CD4-positive, alpha-beta T cell (primary cell): ENCODE data around the gene SMDT1. TPM values are rescaled to one million over a fixed set of nuclear protein-coding genes. Genes with fewer than 3 reads are reported as not detected.

ENCODE experiments used
- ATAC-seq: fragments of 200-7000 bp; cut with Tn5 transposase; one replicate; pipeline ENCODE4 v1.10.0; 2022; ENCODE audit warnings: mild to moderate bottlenecking; ENCODE audit not compliant: poor library complexity
- CTCF ChIA-PET: fragments of 350-600 bp; sonication (Branson Sonifier 250); formaldehyde crosslinking; loops from one replicate; lab custom pipeline; 2021; ENCODE audit warnings: antibody characterized with exemption, inconsistent platforms; lab: Charles Lee
- POLR2A ChIA-PET: fragments of 350-600 bp; sonication (Branson Sonifier 250); formaldehyde crosslinking; loops from one replicate; lab custom pipeline; 2021; ENCODE audit warnings: antibody characterized with exemption, inconsistent platforms; lab: Charles Lee
- DNase-seq, 14 experiments: peaks; one replicate each; pipeline ENCODE4 v3.0.0-alpha.2; 2013 to 2020; ENCODE audit warnings: mixed read lengths in 2 of 14
- H3K27ac ChIP-seq, 2 donors: one replicate each; pipeline versions ENCODE4 v1.5.1 to v1.7.0; 2013; ENCODE audit warnings: low read length in 2 of 2, low read depth in 1 of 2, mild to moderate bottlenecking in 1 of 2
- H3K27me3 ChIP-seq, 2 experiments: 1 replicate in 1 of 2; 2 replicates in 1 of 2; pipeline versions ENCODE4 v1.6.1 to v1.7.0; 2013; ENCODE audit warnings: low read length in 2 of 2, control low read depth in 1 of 2, mild to moderate bottlenecking in 1 of 2, moderate library complexity in 1 of 2; ENCODE audit not compliant: insufficient read depth in 2 of 2, control insufficient read depth in 1 of 2
- H3K36me3 ChIP-seq: one replicate; pipeline ENCODE4 v1.6.1; 2013; ENCODE audit warnings: low read length, control low read depth; ENCODE audit not compliant: insufficient read depth
- H3K4me1 ChIP-seq: one replicate; pipeline ENCODE4 v1.6.1; 2013; ENCODE audit warnings: low read length, control low read depth; ENCODE audit not compliant: insufficient read depth
- H3K4me3 ChIP-seq: one replicate; pipeline ENCODE4 v1.5.1; 2013; ENCODE audit warnings: mild to moderate bottlenecking, low read length, moderate library complexity
- H3K9me3 ChIP-seq, 2 experiments: 1 replicate in 1 of 2; 2 replicates in 1 of 2; pipeline versions ENCODE4 v1.6.1 to v1.7.0; 2013; ENCODE audit warnings: low read length in 2 of 2, mild to moderate bottlenecking in 2 of 2, control low read depth in 1 of 2, moderate library complexity in 1 of 2; ENCODE audit not compliant: control insufficient read depth in 1 of 2, insufficient read depth in 1 of 2
- H3K27ac Mint-ChIP-seq: one replicate; pipeline ENCODE4 v1.8.0; 2020; ENCODE audit warnings: mixed read lengths
- H3K27me3 Mint-ChIP-seq: one replicate; pipeline ENCODE4 v1.8.0; 2021; ENCODE audit warnings: mixed read lengths
- H3K36me3 Mint-ChIP-seq: one replicate; pipeline ENCODE4 v1.8.0; 2021; ENCODE audit warnings: low read depth, mixed read lengths
- H3K4me1 Mint-ChIP-seq: one replicate; pipeline ENCODE4 v1.8.0; 2021; ENCODE audit warnings: low read depth, mixed read lengths
- H3K4me3 Mint-ChIP-seq: one replicate; pipeline ENCODE4 v1.8.0; 2020; ENCODE audit warnings: mild to moderate bottlenecking, mixed read lengths
- H3K9me3 Mint-ChIP-seq: one replicate; pipeline ENCODE4 v1.8.0; 2020; ENCODE audit warnings: mixed read lengths
- CTCF ChIP-seq: fragments of 200-600 bp; IDR thresholded peaks from one replicate; pipeline ENCODE4 v1.8.0; 2022; ENCODE audit warnings: antibody characterized with exemption, mild to moderate bottlenecking
- intact Hi-C, 2 experiments: fragments of 100-400 bp; cut with DNase I in 1 of 2; cut with micrococcal nuclease in 1 of 2; formaldehyde crosslinking; loops; one replicate each; pipeline versions ENCODE4 v1.15.1 to v1.9.0; 2023 to 2025; cut with DNase I, micrococcal nuclease
- total RNA-seq, 174 experiments: library from RNA in 2 of 174; stranded (reverse) in 2 of 174; gene quantifications; one replicate each; pipeline ENCODE4 v1.2.3 and lab custom pipeline; 2021 to 2026

The SMDT1 gene
- total RNA-seq, 2 experiments from 2014 or later = 84.7 to 86.4 TPM

GRCh38 chr22:42072606-42073330 is 6.7 kb upstream of the SMDT1 start:
- H3K9me3 Mint-ChIP-seq = no peaks in the 10 kb centered on the region
- ATAC-seq (no peak), DNase-seq (no peak)
- H3K4me1 ChIP-seq = peaks cover 55% of the 10 kb centered on the region
- no peak overlapping the region for H3K27ac Mint-ChIP-seq
- peaks cover 62% of the 10 kb centered on the region for H3K4me1 Mint-ChIP-seq
- H3K27me3 ChIP-seq = no peaks in the 10 kb centered on the region
- no peak overlapping the region for H3K27ac ChIP-seq
- no peak for TF ChIP-seq CTCF
- H3K4me3 ChIP-seq = no peak overlapping the region
- H3K27me3 Mint-ChIP-seq = no peaks in the 10 kb centered on the region
- peak overlapping the region; percentile 74 for H3K4me3 Mint-ChIP-seq
- H3K36me3 Mint-ChIP-seq = peaks cover 14% of the 10 kb centered on the region
- peaks cover 5% of the 10 kb centered on the region for H3K36me3 ChIP-seq
- intact Hi-C loops = loop anchor here (5.0 to 10.0 kb wide), 3 partner anchors 75 to 542 kb away; partner anchors contain the start of genes POLDIP3 (in 1 of the 2) and WBP2NL (in 1 of the 2)
- H3K9me3 ChIP-seq = no peaks in the 10 kb centered on the region
- ChIA-PET POLR2A (no interaction called here), CTCF (no interaction called here)

- H3K4me3 Mint-ChIP-seq = peak overlapping the region; percentile 74
- H3K4me1 Mint-ChIP-seq = peaks cover 61% of the 10 kb centered on the region
- intact Hi-C loops = loop anchor here (5.0 to 10.0 kb wide), 3 partner anchors 76 to 541 kb away; partner anchors contain the start of genes POLDIP3 (in 1 of the 2) and WBP2NL (in 1 of the 2)
- POLR2A ChIA-PET = no interaction called here
- H3K9me3 ChIP-seq = no peaks in the 10 kb centered on the region
- no peak overlapping the region for H3K27ac Mint-ChIP-seq
- peak overlapping the region; percentile 60 for H3K4me3 ChIP-seq
- no peak overlapping the region for H3K27ac ChIP-seq
- no peaks in the 10 kb centered on the region for H3K27me3 ChIP-seq
- no peak for TF ChIP-seq CTCF
- ATAC-seq = no peak
- no peak for DNase-seq
- CTCF ChIA-PET = no interaction called here
- peaks cover 62% of the 10 kb centered on the region for H3K4me1 ChIP-seq
- H3K36me3 ChIP-seq = no peaks in the 10 kb centered on the region
- no peaks in the 10 kb centered on the region for H3K9me3 Mint-ChIP-seq
- H3K36me3 Mint-ChIP-seq = peaks cover 7% of the 10 kb centered on the region
- no peaks in the 10 kb centered on the region for H3K27me3 Mint-ChIP-seq
Observed at GRCh38 chr22:42073621-42074041, 5.9 kb upstream of the SMDT1 start.

GRCh38 chr22:42074132-42074811 is 5.2 kb upstream of the SMDT1 start, which contains the start of gene PHETA2:
Gene PHETA2 (plus strand): TSS chr22:42074248. CDS start chr22:42077294, 3,046 bp downstream.
- Mint-ChIP-seq H3K27ac (peak within 1 kb of the TSS; percentile 77), H3K4me1 (peaks cover 63% of the 10 kb centered on the region), H3K4me3 (peak within 1 kb of the TSS; percentile 77), H3K9me3 (no peaks in the 10 kb centered on the region), H3K27me3 (no peaks in the 10 kb centered on the region), H3K36me3 (peaks cover 5% of the 10 kb centered on the region)
- ATAC-seq = no peak
- no peaks in the 10 kb centered on the region for H3K36me3 ChIP-seq
- ChIA-PET POLR2A (interaction anchor here (1.7 kb wide), 1 partner anchor 16 kb away, joined by 19 read pairs; the partner anchor contains the start of gene NDUFA6), CTCF (no interaction called here)
- peak in 13 of 14 experiments; percentile 27 to 78 (median 52) for DNase-seq
- H3K4me1 ChIP-seq = peaks cover 65% of the 10 kb centered on the region
- no peak within 1 kb of the TSS for H3K27ac ChIP-seq
- H3K9me3 ChIP-seq = no peaks in the 10 kb centered on the region
- intact Hi-C loops = loop anchor here (5.0 to 10.0 kb wide), 3 partner anchors 77 to 541 kb away; partner anchors contain the start of genes POLDIP3 (in 1 of the 2) and WBP2NL (in 1 of the 2)
- no peaks in the 10 kb centered on the region for H3K27me3 ChIP-seq
- TF ChIP-seq CTCF = peak; percentile 50
- peak within 1 kb of the TSS; percentile 60 for H3K4me3 ChIP-seq
